Measurements from ENCODE around the gene GRIK1.

The GRIK1 gene

GRCh38 chr21:29514652-29515247 lies 425.0 kb downstream of the GRIK1 start:
- H3K79me2 ChIP-seq (ENCODE audit: insufficient read depth, low read length), result no peaks in the 10 kb centered on the region
- H4K20me1 ChIP-seq (ENCODE audit: insufficient read depth, low read length, poor library complexity, severe bottlenecking), result no peaks in the 10 kb centered on the region
- TF ChIP-seq, protein P1, sequence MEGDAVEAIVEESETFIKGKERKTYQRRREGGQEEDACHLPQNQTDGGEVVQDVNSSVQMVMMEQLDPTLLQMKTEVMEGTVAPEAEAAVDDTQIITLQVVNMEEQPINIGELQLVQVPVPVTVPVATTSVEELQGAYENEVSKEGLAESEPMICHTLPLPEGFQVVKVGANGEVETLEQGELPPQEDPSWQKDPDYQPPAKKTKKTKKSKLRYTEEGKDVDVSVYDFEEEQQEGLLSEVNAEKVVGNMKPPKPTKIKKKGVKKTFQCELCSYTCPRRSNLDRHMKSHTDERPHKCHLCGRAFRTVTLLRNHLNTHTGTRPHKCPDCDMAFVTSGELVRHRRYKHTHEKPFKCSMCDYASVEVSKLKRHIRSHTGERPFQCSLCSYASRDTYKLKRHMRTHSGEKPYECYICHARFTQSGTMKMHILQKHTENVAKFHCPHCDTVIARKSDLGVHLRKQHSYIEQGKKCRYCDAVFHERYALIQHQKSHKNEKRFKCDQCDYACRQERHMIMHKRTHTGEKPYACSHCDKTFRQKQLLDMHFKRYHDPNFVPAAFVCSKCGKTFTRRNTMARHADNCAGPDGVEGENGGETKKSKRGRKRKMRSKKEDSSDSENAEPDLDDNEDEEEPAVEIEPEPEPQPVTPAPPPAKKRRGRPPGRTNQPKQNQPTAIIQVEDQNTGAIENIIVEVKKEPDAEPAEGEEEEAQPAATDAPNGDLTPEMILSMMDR (conservative IDR thresholded peaks at IDR 0.05; ENCODE audit: low read length), result no peak
- no peak for TF ChIP-seq EZH2phosphoT487 (IDR thresholded peaks at IDR 0.05; ENCODE audit: borderline replicate concordance)
- H3K36me3 ChIP-seq (ENCODE audit: insufficient read depth, low read length), result no peaks in the 10 kb centered on the region
- H2AFZ ChIP-seq (ENCODE audit: low read length), result no peak overlapping the region
- H3K9me3 ChIP-seq (ENCODE audit: insufficient read depth, low read depth, low read length), result peaks cover 14% of the 10 kb centered on the region; the same call in 1 of the 2 replicates
- H3K4me3 ChIP-seq (ENCODE audit: low read length, poor library complexity, severe bottlenecking), result no peak overlapping the region
- H3K4me1 ChIP-seq (ENCODE audit: insufficient read depth, low read length, poor library complexity, severe bottlenecking), result no peaks in the 10 kb centered on the region
- H3K27me3 ChIP-seq (ENCODE audit: insufficient read depth, low read length, poor library complexity, severe bottlenecking), result no peaks in the 10 kb centered on the region
- no peak overlapping the region for H3K9ac ChIP-seq (ENCODE audit: low read depth, low read length, poor library complexity, severe bottlenecking)
- H3K9me2 ChIP-seq (replicated peaks; ENCODE audit: low read depth, low read length), result no peaks in the 10 kb centered on the region
- no peaks in the 10 kb centered on the region for H3F3A ChIP-seq (ENCODE audit: low read depth)
- no peak overlapping the region for H3K4me2 ChIP-seq (ENCODE audit: low read depth, low read length, poor library complexity, severe bottlenecking)

DNA sequence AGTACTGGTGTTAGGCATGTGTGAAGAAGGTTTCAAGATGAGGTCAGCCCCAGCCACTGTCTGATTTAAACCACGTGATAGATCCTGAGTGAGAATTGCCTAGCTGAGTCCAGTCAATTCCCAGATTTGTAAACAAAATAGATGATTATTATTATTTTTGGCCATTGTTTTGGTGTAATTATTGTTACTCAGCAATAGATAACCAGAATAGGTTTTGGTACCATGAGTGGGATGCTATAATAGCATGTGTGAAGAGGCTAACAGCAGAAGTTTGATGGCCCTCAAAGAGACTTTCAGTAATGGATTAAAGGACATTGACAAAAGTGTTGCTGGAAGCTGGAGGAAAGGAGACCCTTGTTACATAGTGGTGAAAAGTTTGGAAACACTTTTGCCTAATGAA lies 426.3 kb downstream of the GRIK1 start:
- no peaks in the 10 kb centered on the region for H3F3A ChIP-seq (ENCODE audit: low read depth)
- no peaks in the 10 kb centered on the region for H3K9me2 ChIP-seq (replicated peaks; ENCODE audit: low read depth, low read length)
- H3K9ac ChIP-seq (ENCODE audit: low read depth, low read length, poor library complexity, severe bottlenecking), result no peak overlapping the region
- H4K20me1 ChIP-seq (ENCODE audit: insufficient read depth, low read length, poor library complexity, severe bottlenecking), result no peaks in the 10 kb centered on the region
- H3K4me1 ChIP-seq (ENCODE audit: insufficient read depth, low read length, poor library complexity, severe bottlenecking), result no peaks in the 10 kb centered on the region
- no peaks in the 10 kb centered on the region for H3K27me3 ChIP-seq (ENCODE audit: insufficient read depth, low read length, poor library complexity, severe bottlenecking)
- no peak overlapping the region for H3K4me2 ChIP-seq (ENCODE audit: low read depth, low read length, poor library complexity, severe bottlenecking)
- no peaks in the 10 kb centered on the region for H3K79me2 ChIP-seq (ENCODE audit: insufficient read depth, low read length)
- H2AFZ ChIP-seq (ENCODE audit: low read length), result no peak overlapping the region
- H3K36me3 ChIP-seq (ENCODE audit: insufficient read depth, low read length), result no peaks in the 10 kb centered on the region
- H3K4me3 ChIP-seq (ENCODE audit: low read length, poor library complexity, severe bottlenecking), result no peak overlapping the region
- H3K9me3 ChIP-seq (ENCODE audit: insufficient read depth, low read depth, low read length), result peaks cover 14% of the 10 kb centered on the region; the same call in 1 of the 2 replicates
- TF ChIP-seq EZH2phosphoT487 (IDR thresholded peaks at IDR 0.05; ENCODE audit: borderline replicate concordance), result no peak

DNA sequence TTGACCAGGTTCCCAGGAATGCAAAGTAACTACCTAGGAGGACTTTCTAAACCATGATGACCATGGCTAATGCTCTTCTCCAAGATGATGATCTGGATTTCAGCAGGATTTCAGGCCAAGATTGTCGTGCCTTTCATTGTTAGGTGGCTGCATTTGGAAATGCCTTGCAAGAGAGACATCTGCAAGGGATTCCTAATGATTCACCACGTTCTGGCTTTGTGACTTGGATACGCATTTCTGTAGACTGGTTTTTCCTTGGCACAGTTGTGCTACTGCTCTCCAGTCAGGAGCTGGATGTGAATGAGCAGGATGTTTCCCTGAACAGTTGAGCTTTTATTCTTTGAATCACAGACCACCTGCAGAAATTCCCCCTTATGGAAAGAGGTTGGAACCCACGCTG lies 428.7 kb downstream of the GRIK1 start:
- H3K36me3 ChIP-seq (ENCODE audit: insufficient read depth, low read length), result no peaks in the 10 kb centered on the region
- no peaks in the 10 kb centered on the region for H3K9me2 ChIP-seq (replicated peaks; ENCODE audit: low read depth, low read length)
- no peak overlapping the region for H3K4me2 ChIP-seq (ENCODE audit: low read depth, low read length, poor library complexity, severe bottlenecking)
- no peak for TF ChIP-seq EZH2phosphoT487 (IDR thresholded peaks at IDR 0.05; ENCODE audit: borderline replicate concordance)
- TF ChIP-seq, protein P1 (conservative IDR thresholded peaks at IDR 0.05; ENCODE audit: low read length), result no peak
- no peak overlapping the region for H2AFZ ChIP-seq (ENCODE audit: low read length)
- H3K79me2 ChIP-seq (ENCODE audit: insufficient read depth, low read length), result no peaks in the 10 kb centered on the region
- peaks cover 14% of the 10 kb centered on the region; the same call in 1 of the 2 replicates for H3K9me3 ChIP-seq (ENCODE audit: insufficient read depth, low read depth, low read length)
- H3K9ac ChIP-seq (ENCODE audit: low read depth, low read length, poor library complexity, severe bottlenecking), result no peak overlapping the region
- no peaks in the 10 kb centered on the region for H3K27me3 ChIP-seq (ENCODE audit: insufficient read depth, low read length, poor library complexity, severe bottlenecking)
- no peaks in the 10 kb centered on the region for H4K20me1 ChIP-seq (ENCODE audit: insufficient read depth, low read length, poor library complexity, severe bottlenecking)
- H3K4me3 ChIP-seq (ENCODE audit: low read length, poor library complexity, severe bottlenecking), result no peak overlapping the region
- no peaks in the 10 kb centered on the region for H3F3A ChIP-seq (ENCODE audit: low read depth)
- no peaks in the 10 kb centered on the region for H3K4me1 ChIP-seq (ENCODE audit: insufficient read depth, low read length, poor library complexity, severe bottlenecking)

DNA sequence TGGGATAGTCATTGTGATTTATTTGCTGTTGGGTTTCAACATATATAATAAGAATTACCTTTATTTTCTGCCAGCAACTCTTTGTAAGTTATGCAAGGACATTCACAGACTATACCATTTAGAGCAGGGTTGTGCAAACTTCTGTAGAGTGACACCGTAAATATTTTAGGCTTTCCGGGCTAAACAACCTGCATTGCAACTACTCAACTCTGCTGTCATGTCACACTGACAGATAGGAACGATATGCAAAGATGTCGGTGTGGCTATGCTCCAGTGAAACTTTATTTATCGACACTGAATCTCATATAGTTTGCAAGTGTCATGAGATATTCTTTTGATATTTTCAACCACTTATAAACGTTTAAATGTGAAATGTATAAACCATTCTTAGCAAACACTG lies 430.7 kb downstream of the GRIK1 start:
- Histone ChIP-seq H3K4me3 (ENCODE audit: low read length, poor library complexity, severe bottlenecking) (no peak overlapping the region), H3K9ac (ENCODE audit: low read depth, low read length, poor library complexity, severe bottlenecking) (no peak overlapping the region), H3K4me1 (ENCODE audit: insufficient read depth, low read length, poor library complexity, severe bottlenecking) (no peaks in the 10 kb centered on the region), H3K36me3 (ENCODE audit: insufficient read depth, low read length) (no peaks in the 10 kb centered on the region), H3K9me3 (ENCODE audit: insufficient read depth, low read depth, low read length) (peaks cover 14% of the 10 kb centered on the region; the same call in 1 of the 2 replicates), H3K9me2 (replicated peaks; ENCODE audit: low read depth, low read length) (no peaks in the 10 kb centered on the region), H4K20me1 (ENCODE audit: insufficient read depth, low read length, poor library complexity, severe bottlenecking) (no peaks in the 10 kb centered on the region), H3K4me2 (ENCODE audit: low read depth, low read length, poor library complexity, severe bottlenecking) (no peak overlapping the region), H3K79me2 (ENCODE audit: insufficient read depth, low read length) (no peaks in the 10 kb centered on the region), H3F3A (ENCODE audit: low read depth) (no peaks in the 10 kb centered on the region), H2AFZ (ENCODE audit: low read length) (no peak overlapping the region), H3K27me3 (ENCODE audit: insufficient read depth, low read length, poor library complexity, severe bottlenecking) (no peaks in the 10 kb centered on the region)
- TF ChIP-seq EZH2phosphoT487 (IDR thresholded peaks at IDR 0.05; ENCODE audit: borderline replicate concordance), result no peak
- TF ChIP-seq, protein P1 (conservative IDR thresholded peaks at IDR 0.05; ENCODE audit: low read length), result no peak

All from Loucy (cell line).